Hippocampal formation (tissue), 2 donors: Measurements from ENCODE around the gene DDX51.

Experiments used
- DNase-seq, 2 donors: peaks; one replicate each; lab custom pipeline; 2025; lab: John Stamatoyannopoulos, UW

Gene DDX51

DNA sequence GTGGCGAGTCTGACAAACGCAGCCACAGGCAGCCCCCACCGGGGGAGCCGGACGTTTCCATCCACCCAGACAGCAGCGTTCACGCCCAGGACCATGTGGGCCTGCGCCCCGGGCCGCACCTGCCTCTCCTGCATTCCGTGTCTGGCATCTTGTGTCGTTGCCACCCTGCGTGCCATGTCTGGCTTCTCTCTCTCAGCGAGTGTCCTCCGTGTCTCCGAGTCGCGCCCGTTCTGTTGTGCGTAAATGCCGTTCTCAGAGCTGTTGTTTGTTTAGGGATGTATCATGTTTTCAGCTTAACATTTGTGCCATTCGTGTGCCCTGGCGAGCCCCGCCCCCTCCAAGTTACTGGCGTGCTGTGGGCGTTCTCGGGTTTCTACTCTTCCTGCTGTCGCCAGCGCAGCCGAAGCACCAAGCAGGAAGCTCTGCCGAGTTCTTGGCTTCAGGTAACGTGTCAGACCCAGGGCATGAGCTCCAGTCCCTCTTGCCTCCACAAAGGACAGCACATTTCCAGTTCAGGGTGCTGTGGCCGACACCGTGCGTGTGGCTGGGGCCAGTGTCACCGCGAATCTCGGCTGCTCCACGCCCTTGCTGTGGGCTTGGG, 34.8 kb upstream of the DDX51 start:
- DNase-seq, result no peak

DNA sequence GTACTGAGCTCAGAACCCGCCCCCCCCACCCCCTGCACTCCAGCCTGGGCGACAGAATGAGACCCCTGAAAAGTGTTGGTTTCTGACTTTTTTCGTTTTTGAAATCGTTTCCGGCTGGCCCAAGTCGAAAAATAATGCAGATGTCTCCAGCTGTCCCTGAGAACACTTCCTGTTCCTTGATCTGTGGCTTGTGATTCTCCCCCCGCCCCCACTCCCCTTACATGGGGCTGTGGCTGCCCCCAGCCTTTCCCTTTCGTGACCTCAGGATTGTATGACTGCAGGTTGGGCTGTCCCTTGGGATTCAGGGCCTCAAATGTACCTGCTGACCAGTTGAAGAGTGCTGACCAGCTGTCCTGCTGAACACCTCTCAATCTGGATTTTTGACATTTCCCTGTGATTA, 34.2 kb upstream of the DDX51 start:
- DNase-seq, result no peak

DNA sequence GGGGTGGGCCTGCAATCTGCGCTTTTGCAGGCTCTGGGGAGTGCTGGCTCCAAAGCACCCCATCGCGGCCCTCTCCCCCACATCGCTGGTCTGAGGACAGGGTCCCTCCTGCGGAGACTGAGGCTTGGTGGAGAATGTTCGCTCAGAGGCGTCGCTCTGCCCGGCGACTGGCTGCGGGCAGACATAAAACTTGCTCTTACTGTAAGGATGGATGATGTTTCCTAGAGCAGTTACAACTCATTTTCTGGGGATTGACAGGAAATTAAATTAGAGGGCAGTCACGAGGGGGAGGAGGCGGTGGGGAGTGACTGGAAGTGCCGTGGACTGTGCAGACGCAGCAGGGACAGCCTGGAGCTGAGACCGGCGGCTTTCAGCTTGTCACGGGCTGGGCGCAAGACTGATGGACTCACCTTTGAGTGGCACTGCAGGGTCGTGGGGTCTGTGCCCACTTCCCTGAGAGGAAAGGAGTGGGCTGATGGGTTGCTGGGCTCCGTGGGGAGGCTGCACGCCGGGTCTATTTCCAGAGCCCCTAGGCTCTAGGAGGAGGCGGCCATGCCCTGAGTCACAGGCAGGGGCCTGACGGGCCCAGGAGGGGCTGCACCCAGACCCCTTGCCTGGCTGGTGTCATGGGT, 32.9 kb upstream of the DDX51 start:
- no peak for DNase-seq

DNA sequence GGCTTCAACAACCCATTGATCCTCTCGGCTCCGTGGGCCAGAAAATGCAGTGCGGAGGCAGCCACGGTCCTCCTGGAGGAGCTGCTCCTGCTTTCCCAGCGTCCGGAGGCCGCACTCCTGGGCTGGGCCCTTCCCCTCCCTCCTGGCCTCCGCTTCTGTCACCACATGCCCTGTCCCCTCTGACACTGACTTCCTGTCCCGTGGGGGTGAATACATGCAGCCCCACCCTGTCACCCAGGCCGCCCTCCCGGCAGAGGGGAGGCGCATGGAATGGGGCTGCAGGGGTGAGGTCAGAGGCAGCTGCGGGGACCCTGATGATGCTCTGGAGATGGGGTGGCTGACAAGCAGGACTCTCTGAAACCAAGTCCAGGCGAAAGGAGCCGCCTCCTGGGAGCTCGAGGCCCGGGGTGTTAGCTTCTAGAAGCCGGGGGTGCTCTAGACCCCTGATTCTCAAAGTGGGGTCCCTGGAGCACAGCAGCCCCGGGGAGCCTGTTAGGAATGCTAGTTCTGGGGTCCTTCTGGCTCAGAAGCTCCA, 32.3 kb upstream of the DDX51 start:
- no peak for DNase-seq

DNA sequence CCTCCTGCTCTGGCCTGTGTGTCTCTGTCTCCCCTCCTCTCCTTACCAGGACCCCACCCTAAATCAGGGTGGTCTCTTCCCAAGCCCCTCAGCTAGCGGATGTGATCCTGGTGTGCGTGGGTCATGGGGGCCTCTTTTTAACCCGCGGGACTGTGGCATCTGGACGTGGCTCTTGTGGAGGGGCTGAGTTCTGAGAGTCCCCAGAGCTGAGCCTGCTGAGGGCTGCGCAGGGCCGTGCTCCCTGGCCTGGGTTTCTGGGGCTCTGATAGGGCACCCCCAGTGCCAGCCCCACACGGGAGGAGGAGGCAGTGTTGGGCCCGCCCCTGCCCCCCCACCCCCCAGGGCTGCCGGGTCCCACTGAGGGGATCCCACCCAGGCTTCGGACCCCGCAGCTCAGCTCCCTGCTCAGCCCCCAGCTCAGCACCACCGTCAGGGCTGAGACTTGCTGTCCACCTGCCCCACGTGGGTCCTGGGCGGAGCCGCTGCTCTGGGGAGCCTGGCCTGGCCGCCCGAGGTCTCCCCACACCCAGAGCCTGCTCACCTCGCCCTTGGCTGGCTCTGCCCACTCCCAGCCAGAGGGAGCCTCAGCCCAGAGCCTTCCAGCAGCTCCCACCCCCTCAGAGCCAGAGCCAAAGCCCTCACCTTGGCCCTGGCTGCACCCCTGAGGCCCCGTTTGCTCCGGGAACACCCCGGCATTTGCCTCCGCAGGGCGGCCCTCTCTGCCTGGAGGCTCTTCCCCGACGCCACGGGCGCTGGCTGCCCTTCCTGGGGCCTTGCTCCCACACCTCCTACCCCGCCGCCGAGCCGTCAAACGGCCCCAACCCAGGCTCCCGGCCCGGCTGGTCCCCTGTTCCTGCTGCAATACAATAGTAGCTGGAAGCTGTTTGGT, 31.6 kb upstream of the DDX51 start:
- no peak for DNase-seq

DNA sequence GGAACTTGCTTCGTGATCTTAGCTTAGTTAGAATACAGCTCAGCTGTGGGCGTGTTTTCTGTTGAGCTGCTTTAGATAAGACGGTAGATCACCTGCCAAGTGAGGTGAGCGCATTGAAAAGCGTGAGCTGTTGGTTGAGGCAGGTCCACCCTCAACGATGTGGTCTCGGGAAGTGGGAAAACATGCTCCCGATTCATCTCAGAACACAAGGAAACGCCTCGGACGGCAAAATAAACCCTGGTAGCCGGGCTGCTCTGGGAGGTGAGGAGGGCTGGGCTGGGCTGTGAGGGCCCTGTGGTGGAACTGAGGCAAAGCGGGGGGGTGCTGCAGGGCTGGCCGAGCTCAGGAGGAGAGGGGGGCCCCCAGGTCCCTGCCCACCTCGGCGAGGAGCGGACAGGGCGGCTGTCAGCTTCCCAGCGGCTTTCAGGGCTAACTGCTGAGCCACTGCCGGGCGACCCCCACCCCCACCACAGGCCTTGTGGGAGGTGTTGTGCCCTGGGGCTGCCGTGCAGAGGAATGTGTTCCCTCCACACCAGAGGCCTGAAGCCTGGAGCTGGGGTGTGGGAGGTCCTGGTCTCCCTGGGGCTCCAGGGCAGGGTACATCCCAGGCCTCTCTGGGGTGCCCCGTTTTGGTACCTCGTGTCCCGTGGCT, 30.8 kb upstream of the DDX51 start:
- no peak for DNase-seq

DNA sequence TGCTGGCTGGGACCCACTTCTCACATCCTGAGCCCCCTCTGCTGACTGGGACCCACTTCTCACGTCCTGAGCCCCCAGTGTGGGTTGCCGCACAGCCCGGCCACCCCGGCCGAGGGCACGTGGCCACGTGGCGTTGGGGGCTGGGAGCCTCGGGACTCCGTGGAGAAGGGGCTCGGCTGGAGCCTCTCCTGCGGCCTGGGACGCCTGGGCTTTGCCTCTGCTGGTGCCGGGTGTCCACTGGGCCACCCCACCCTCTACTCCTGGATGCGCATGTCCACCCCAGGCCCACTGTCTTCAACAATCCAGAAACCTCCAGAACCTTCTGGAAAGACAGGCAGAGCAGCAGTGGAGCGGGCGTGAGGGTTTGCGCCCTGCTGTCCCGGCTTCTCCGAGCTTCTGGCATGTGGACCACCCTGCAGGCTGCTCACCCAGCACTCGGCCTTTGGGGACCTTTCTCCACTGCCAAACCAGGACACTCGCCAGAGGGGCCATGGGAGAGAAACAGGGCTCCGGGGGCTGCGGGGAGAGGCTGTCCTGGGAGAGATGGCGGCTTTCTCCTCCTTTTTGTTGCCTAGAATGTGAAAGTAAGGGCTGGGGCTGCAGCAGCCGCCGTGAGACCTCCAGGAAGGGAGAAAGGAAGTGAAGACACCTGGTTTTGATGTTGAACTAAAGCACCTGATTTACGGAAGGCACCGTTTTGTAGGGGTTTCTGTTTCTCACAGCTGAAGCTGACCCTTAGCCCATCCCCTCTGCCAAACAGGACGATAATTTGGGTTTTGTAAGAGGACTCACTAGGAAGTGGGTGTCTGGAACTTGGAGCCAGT, 30.1 kb upstream of the DDX51 start:
- DNase-seq, result no peak

DNA sequence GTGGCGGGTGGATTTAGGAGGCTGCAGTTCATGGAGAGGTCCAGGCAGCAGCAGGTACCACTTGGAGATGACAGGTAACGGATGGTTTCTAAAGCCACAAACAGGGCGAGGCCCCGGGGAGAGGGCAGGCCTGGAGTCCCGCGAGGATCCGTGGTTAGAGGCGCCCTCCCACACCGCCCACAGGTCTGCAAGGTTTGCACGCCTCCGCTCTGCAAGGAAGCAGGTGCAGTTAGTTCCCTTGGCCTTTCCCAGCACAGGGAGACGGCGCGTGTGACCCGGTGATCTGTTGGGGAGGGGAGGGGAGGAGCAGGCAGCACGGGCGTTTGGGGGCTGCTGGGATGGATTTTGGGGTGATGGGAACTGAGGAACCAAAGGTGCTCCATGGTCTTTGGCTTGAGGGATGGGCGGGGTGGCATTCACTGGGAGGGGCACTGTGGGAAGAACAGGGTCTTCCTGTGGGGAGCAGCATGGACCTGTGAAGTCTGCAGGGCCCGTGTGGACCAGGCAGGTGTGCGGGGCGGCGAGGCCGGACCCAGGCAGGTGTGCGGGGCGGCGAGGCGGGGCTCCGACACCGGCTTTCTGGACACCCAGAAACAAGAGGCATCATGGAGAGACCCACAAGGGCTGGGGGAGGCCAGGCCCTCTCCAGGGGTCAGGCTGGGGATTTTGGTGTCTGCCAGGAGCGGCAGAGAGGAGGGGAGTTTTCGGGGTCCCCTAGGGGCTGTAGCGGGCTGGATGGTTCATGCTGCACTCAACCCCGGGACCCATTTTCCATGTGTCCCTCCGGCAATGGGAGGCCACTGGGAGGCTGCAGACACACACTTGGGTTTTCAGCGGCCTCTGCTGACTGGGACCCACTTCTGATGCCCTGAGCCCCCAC, 29.3 kb upstream of the DDX51 start:
- no peak for DNase-seq

DNA sequence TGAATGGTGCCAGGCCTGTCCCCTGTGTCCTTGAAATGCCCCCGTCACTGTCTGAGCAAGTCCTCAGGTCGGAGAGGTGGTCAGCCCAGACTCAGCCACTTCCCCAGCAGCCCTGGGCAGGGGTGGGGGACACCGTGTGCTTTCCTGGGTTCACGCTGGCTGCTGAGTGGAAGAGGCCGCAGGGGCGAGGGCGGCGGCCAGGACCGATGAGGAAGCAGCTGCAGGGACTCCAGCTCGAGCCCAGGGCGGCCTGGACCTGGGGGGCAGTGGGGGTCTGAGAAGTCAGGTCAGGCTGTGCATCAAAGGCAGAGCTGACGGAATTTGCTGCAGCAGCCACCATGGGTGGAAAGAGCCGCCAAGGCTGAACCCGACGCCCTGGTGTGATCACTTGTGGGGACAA, 28.5 kb upstream of the DDX51 start:
- no peak for DNase-seq

DNA sequence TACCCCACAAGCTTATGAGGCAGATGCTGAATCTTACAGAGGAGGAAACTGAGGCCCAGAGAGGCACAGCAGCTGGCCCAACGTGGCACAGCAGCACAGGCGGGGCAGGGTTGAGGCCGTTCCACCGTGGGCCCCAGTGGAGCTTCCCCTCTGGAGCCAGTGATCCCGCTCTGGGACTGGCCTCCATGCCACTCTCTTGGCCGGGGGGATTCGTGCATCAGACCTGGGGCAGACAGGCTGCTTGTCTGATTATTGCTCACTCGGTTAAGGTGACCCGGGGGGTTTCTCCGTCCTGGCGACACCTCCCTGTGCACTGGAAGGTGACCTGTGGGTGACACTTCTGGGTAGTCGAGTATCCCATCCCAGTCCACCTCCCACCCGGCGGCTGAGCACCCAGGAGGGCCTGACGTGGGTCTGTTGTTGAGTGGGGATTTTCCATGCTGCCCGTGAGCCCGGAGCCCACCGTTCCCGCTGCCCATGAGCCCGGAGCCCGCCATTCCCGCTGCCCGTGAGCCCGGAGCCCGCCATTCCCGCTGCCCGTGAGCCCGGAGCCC, 27.9 kb upstream of the DDX51 start:
- no peak for DNase-seq

DNA sequence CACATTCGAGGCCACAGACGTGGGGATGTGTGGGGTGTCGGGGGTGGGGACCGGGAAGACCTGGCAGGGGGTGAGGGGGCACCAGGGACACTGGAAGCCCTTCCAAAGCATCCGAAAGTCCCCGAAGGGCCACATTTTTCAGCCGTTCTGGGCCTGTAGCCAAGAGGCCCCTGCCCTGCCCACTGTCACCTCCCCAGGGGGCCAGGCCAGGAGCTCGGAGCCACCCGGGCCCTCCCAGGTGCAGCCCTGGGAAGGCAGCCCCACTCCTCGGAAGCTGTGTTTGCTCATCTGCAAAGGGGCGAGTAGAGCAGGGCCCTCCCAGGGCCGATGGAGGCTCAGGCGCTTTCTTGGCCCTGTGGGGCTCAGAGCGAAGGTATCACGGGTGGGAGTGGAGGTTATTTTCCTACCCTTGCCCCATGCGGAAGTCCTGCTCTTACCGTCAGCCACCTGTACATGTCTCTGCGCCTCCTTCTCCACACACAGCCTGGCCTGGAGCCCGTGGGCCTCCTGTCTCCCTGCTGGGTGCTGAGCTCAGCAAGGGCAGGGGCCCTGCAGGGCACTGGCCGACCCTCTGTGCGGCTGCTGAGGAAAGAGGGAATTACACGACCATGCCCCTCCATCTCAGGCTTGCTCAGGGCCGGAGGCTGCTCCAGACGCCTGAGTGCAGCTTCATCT, 27.3 kb upstream of the DDX51 start:
- no peak for DNase-seq

DNA sequence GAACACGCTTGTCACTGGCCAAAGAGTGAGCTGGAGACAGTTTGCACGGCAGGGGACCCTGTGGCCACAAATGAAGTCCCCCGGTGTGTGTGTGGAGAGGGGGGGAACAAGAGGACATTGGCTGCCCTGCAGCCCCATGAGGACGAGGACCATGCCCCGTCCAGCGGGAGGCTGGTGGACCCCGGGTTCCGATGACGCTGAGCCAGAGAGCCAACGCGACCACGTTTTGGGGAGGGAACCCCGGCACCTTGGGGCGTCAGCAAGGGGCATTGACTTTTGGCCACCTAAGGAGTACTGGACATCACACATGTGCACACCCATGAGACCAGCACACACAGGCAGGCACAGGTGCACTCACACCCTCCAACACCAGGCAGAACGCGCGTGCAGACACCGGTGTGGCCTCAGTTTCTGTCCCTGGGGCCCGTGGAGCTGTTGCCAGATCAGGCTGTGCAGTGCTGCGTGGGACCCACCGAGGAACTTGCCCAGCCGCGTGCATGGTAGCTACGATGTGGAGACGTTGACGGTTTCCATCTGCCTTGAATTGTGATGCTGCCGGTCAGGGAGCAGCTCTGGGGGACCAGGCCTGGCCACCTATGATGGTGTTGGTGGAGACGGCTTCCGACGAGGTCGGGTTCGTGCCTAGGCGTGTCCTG, 26.6 kb upstream of the DDX51 start:
- DNase-seq, result no peak

DNA sequence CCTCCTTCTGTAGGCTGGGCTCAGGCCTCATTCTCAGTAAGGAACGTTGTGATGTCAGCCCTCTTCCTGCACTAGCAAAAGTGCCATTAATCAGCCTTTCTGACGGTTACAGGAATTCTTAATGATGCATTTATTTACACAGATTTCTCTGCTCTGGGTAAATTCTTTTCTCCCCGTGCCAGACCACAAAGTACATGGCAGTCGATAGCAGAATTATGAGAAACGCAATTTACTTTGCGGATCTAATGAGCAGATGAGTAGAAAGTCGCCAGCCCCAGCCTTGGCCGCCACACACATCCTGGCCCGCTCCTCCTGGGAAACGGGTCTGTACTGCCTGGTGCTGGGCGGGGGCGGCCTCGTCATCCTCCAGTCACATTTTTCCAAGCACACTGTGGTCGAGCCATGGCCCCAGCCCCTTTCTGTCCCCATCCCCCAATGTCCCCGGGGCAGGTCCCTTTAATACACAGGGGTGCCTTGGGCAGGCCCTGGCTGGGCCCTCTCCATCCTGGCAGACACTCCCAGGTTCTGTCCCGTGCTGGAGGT, 26.0 kb upstream of the DDX51 start:
- no peak for DNase-seq

DNA sequence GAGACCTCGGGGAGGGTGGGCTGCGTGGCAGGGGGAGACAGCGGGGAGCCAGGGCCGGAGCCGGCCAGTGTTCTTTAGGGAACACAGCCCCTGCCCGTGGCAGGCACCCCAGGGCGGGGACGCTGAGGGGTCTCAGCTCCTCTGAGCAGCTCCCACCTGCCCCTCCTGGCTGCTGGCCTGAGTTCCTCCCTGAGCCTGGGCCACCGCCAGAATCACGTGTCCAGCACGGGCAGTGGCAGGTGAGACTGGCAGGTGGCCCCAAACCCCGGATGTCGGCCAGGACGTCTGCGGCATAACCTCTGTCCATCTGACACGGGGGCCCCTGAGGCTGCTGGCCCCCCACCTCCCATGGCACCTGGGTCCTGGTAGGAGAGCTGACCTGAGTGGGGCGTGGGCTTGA, 25.3 kb upstream of the DDX51 start:
- no peak for DNase-seq

DNA sequence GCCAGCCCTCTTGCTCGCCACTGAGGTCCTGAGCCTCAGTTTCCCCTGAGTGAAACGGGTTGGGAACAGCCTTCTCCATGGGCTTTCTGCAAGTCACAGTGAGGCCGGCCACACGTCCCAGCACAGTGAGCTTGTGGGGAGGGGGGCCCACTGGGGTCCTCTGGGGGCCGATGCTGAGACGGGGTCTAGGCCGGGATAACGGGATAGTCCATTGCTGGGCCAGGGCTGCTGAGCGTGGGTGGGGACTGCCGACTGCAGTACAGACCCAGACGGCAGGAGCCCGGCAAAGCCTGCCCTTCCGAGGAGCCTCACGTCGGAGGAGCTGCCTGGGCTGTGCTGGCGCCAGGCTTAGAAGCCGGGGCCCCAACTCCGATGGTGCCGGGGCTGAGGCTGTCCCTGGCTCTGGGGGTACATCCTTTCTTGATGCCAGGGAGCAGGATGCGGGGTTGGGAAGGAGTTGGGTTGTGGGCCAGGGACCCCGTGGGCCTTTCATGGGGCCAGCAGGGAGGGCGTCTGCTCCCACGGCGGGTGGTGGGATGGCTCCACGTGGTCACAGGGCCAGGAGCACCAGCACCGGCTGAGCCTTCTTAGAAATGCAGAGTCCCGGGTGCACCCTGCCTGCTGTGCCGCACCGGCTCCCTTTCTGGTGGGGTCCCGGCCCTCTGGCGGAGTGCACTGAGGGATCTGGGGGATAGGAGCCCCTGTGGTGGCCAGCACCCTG, 24.4 kb upstream of the DDX51 start:
- no peak for DNase-seq

DNA sequence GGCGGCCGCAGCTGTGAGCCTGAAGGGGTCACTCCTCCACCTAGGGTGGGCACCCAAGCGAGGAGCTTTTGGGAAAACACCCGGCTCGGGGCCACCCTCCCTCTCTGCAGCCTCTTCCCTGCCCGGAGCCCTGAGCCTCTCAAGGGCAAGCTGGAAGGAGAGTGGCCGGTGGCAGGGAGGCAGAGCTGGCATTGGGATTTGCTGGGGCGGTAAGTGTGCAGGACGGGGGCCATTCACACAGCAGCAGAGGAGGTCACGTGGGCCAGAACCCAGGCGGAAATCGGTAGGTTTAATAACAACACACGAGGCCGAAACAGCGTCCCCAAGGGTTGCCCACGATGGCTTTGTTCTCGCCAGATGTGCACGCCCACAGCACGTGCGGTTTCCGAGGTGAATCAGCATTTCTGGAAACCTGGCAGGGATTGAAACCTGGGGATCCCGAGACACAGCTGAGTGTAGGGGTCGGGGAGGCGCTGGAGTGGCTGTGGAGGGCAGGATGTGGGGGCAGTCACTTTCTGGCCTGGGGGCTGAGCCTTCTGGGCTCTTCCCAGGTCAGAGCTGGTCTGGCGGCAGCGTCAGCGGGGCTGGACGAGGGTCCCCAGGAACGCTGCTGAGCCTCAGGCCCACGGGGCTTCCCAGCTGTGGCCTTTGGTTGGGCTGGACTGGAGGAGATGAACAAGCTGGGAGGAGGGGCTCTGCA, 23.6 kb upstream of the DDX51 start:
- DNase-seq, result no peak

DNA sequence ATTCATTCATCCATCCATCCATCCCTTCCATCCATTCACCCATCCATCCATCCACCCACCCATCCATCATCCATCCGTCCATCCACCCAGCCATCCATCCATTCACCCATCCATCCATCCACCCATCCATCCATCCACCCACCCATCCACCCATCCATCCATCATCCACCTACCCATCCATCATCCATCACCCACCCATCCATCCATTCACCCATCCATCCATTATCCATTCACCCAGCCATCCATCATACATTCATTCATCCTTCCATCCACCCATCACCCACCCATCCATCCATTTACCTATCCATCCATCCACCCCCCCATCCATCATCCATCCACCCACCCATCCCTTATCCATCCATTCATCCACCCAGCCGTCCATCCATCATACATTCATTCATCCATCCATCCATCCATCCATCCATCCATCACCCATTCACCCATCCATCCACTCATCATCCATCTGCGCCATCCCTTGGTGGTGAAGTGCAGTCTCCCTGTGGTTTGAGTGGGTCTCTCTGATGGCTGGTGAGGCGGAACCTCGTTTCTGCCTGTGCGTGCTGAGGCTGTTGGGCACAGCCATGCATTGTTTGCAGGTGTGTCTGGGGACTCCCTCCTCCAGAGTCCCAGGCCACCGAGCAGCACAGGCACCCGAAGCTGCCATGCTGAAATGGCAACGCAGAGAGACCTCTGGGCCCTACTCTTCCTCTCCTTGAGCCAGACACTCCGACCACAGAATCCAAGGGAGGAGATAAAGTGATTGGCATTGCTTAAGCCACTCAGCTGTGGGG, 22.9 kb upstream of the DDX51 start:
- DNase-seq, result no peak
